ENCODE data around the gene WDHD1.
"Not testable (repeated sequence)": the region's sequence is repeated elsewhere in the genome, so short reads cannot be mapped to it uniquely, and the experiment has no call there.

Gene WDHD1

DNA sequence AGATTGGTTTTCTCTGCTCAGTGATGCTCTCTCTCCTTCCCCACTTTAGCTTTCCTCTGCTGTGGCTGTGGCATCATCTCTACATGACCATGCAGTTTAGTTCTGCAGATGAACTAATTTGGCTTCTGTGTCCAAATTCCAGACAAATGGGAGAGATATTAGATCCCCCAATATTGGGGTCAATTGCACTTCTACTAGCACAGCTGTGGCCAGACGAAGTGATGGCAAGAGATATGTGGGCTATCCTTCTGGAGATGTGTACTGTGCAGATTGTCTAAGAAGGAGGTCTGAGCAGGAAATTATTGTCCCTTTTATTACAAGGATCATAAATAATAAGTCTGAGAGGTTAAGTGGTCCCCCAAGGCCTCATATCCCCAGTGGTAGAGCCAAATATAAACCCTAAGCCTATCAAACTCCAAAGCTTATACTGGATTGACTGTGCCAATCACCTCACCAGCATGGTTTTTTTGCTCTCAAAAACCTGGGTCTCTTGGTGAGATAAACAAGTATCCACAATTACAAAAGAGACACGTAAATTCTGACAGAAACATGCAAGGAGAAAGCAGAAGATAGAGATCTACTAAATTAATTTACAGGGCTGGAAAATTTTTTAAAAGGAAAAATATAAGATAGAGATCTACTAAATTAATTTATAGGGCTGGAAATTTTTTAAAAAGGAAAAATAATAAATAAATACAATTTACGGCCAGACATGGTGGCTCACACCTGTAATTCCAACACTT, 95.1 kb downstream of the WDHD1 start:
- in situ Hi-C loops (cut with MboI; ENCODE audit: low pct_unique_long_range_greater_than_20kb, low sequenced_read_pairs, unreplicated experiment): no loop called here
- TF ChIP-seq CTCF (IDR thresholded peaks at IDR 0.05; ENCODE audit: extremely low read depth, insufficient read depth, missing control alignments): no peak
- no peak for DNase-seq (ENCODE audit: low spot score)

GRCh38 chr14:54931101-54931500, 95.8 kb downstream of the WDHD1 start:
- TF ChIP-seq CTCF (IDR thresholded peaks at IDR 0.05; ENCODE audit: extremely low read depth, insufficient read depth, missing control alignments): no peak
- DNase-seq (ENCODE audit: low spot score): no peak
- in situ Hi-C loops (cut with MboI; ENCODE audit: low pct_unique_long_range_greater_than_20kb, low sequenced_read_pairs, unreplicated experiment): no loop called here

DNA sequence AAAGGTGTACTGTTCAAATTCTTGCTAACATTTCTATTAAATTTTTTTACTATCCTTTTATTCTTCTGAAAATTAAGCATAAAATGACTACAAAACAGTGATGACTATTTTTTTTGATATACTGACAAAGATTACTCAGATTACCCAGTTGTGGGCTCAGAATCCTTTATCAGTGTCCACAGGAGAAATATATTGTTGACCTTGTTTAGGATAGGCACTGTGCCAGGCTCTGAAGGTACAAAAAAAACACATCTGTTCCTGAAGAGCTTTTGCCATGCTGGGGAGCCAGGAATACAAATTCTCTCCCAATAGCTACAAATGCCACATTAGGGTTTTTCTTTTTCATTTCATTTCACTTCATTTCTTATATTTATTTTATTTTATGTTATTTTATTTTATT, 97.3 kb downstream of the WDHD1 start:
- TF ChIP-seq CTCF (IDR thresholded peaks at IDR 0.05; ENCODE audit: extremely low read depth, insufficient read depth, missing control alignments): no peak
- in situ Hi-C loops (cut with MboI; ENCODE audit: low pct_unique_long_range_greater_than_20kb, low sequenced_read_pairs, unreplicated experiment): no loop called here
- no peak for DNase-seq (ENCODE audit: low spot score)

- no peak for TF ChIP-seq CTCF (IDR thresholded peaks at IDR 0.05; ENCODE audit: extremely low read depth, insufficient read depth, missing control alignments)
- in situ Hi-C loops (cut with MboI; ENCODE audit: low pct_unique_long_range_greater_than_20kb, low sequenced_read_pairs, unreplicated experiment): no loop called here
- no peak for DNase-seq (ENCODE audit: low spot score)
Measured at GRCh38 chr14:54928216-54928615, 98.7 kb downstream of the WDHD1 start.

DNA sequence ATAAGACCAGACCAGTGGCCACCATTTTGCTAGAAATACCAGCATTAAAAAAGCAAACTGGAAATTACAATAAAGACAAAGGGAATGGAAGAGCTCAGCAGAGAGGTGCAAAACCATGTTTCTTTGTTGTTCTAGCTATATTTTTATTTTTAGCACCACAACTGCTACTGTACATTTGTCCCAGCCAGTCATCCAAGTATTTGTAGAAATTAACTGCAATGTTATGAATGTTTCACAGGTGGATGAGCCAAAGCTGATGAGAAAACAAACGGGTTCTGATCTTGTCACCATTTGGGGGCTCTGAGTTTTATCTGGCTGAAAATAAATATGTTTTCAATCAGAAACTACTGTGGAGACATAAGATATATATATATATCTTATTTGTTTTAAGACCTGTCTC, 99.3 kb downstream of the WDHD1 start:
- no peak for DNase-seq (ENCODE audit: low spot score)
- no peak for TF ChIP-seq CTCF (IDR thresholded peaks at IDR 0.05; ENCODE audit: extremely low read depth, insufficient read depth, missing control alignments)
- in situ Hi-C loops (cut with MboI; ENCODE audit: low pct_unique_long_range_greater_than_20kb, low sequenced_read_pairs, unreplicated experiment): no loop called here

- in situ Hi-C loops (cut with MboI; ENCODE audit: low pct_unique_long_range_greater_than_20kb, low sequenced_read_pairs, unreplicated experiment); DNase-seq (ENCODE audit: low spot score): not testable (repeated sequence)
Measured at GRCh38 chr14:54926570-54926969, 100.3 kb downstream of the WDHD1 start.

DNA sequence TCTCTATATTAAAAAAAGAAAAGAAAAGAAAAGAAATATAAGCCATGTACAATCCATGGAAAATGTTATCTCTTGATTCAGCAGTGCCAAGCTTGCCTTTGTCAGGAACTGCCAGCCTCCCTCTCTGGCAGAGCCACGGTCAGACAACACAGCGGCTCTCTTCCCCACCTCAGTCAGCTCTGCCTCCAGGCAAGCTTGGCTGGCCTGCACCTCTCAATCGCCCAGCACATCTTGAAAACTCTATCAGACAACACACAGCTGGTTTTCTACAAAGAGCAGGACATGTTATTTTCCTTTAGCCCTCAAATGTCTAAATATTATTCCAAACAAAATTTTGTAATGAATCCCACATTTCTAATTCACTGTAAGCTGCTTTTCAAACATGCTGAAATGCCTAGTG, 104.3 kb downstream of the WDHD1 start:
- in situ Hi-C loops (cut with MboI; ENCODE audit: low pct_unique_long_range_greater_than_20kb, low sequenced_read_pairs, unreplicated experiment): no loop called here

More for the DNA sequence above, 104.3 kb downstream of the WDHD1 start:
- no peak for TF ChIP-seq CTCF (IDR thresholded peaks at IDR 0.05; ENCODE audit: extremely low read depth, insufficient read depth, missing control alignments)
- no peak for DNase-seq (ENCODE audit: low spot score)
